ENCODE measurements around the gene AAK1.

DNA sequence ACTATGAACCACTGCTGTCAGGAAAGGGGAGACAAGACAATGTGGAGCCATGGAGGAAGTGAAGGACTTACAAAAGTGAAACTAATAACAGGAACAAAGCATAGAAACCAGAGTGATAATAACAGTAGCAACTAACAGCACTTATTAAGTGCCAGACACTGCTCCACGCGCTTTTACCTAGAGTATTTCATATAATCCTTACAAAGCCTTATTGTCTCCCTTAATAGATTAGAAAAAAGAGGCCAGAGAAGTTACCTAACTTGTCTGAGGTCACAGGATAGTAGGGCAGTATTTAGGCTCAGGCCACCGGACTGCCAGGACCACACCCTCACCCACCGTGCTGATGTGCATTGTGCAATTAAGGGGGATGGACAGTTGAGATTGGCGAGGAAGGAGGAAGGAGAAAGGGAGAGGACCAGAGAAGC, 107.7 kb downstream of the AAK1 start:
- TF ChIP-seq, protein P1, sequence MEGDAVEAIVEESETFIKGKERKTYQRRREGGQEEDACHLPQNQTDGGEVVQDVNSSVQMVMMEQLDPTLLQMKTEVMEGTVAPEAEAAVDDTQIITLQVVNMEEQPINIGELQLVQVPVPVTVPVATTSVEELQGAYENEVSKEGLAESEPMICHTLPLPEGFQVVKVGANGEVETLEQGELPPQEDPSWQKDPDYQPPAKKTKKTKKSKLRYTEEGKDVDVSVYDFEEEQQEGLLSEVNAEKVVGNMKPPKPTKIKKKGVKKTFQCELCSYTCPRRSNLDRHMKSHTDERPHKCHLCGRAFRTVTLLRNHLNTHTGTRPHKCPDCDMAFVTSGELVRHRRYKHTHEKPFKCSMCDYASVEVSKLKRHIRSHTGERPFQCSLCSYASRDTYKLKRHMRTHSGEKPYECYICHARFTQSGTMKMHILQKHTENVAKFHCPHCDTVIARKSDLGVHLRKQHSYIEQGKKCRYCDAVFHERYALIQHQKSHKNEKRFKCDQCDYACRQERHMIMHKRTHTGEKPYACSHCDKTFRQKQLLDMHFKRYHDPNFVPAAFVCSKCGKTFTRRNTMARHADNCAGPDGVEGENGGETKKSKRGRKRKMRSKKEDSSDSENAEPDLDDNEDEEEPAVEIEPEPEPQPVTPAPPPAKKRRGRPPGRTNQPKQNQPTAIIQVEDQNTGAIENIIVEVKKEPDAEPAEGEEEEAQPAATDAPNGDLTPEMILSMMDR (IDR thresholded peaks at IDR 0.05), result no peak
- TF ChIP-seq POLR2A (IDR thresholded peaks at IDR 0.05) (no peak), POLR2AphosphoS5 (IDR thresholded peaks at IDR 0.05) (no peak)

Data from breast epithelium (tissue), 3 donors.